OCI-LY7 (cell line): ENCODE measurements around the gene LYG2. TPM values are rescaled to one million over a fixed set of nuclear protein-coding genes. Genes with fewer than 3 reads are reported as not detected.
"Not testable (repeated sequence)": the region's sequence is repeated elsewhere in the genome, so short reads cannot be mapped to it uniquely, and the experiment has no call there.

Source experiments
- BruUV-seq: library from RNA; stranded (reverse); fragments of 400-500 nt; replicated peaks from 2 replicates; lab custom pipeline; 2021; lab: Mats Ljungman, UMichigan
- CTCF ChIA-PET: fragments of 300-600 bp; sonication (Branson Sonifier 250); formaldehyde crosslinking; loops from one replicate; lab custom pipeline; 2022; ENCODE audit warnings: antibody characterized with exemption; ENCODE audit not compliant: unreplicated experiment; lab: Charles Lee
- POLR2A ChIA-PET: fragments of 300-600 bp; sonication (Branson Sonifier 250); formaldehyde crosslinking; loops from one replicate; lab custom pipeline; 2022; ENCODE audit warnings: antibody characterized with exemption; lab: Charles Lee
- DNase-seq: peaks from one replicate; pipeline ENCODE4 v3.0.0-alpha.2; 2015; ENCODE audit warnings: low spot score
- H2AFZ ChIP-seq: fragments of 200-600 bp; sonication (generic), shearing (Covaris generic); 2 replicates; pipeline ENCODE4 v1.6.1; 2014; ENCODE audit warnings: mild to moderate bottlenecking, antibody characterized with exemption, low read length, moderate library complexity
- H3K27ac ChIP-seq: fragments of 200-600 bp; sonication (generic); 2 replicates; pipeline ENCODE4 v1.5.1; 2014; ENCODE audit warnings: mixed run types, low read depth, mild to moderate bottlenecking, moderate library complexity, low read length, inconsistent platforms; ENCODE audit not compliant: poor library complexity, severe bottlenecking
- H3K36me3 ChIP-seq: fragments of 200-600 bp; sonication (generic); 2 replicates; pipeline ENCODE4 v1.6.1; 2014; ENCODE audit warnings: mild to moderate bottlenecking, antibody characterized with exemption, low read length, moderate library complexity, mixed read lengths; ENCODE audit not compliant: insufficient read depth
- H3K4me1 ChIP-seq: fragments of 200-600 bp; sonication (generic); 2 replicates; pipeline ENCODE4 v1.5.1; 2014; ENCODE audit warnings: mild to moderate bottlenecking, low read length; ENCODE audit not compliant: insufficient read depth, poor library complexity, severe bottlenecking
- H3K4me2 ChIP-seq: fragments of 200-600 bp; sonication (generic); 2 replicates; pipeline ENCODE4 v1.6.1; 2014; ENCODE audit warnings: mild to moderate bottlenecking, low read length
- H3K4me3 ChIP-seq: fragments of 200-600 bp; sonication (generic); 2 replicates; pipeline ENCODE4 v1.5.1; 2014; ENCODE audit warnings: mild to moderate bottlenecking, low read depth, low read length; ENCODE audit not compliant: poor library complexity, severe bottlenecking
- H3K79me2 ChIP-seq: fragments of 200-600 bp; sonication (generic); 2 replicates; pipeline ENCODE4 v1.6.1; 2016; ENCODE audit warnings: low read depth, mild to moderate bottlenecking, low read length, moderate library complexity, mixed read lengths; ENCODE audit not compliant: insufficient read depth
- H3K9me2 ChIP-seq: fragments of 200-600 bp; sonication (generic); 2 replicates; pipeline ENCODE4 v1.6.1; 2016; ENCODE audit warnings: mild to moderate bottlenecking, low read length, mixed read lengths; ENCODE audit not compliant: insufficient read depth
- H3K9me3 ChIP-seq: fragments of 200-600 bp; sonication (generic); 2 replicates; pipeline ENCODE4 v1.6.1; 2014; ENCODE audit warnings: mild to moderate bottlenecking, mixed run types, low read length, mixed read lengths
- H4K20me1 ChIP-seq: fragments of 200-600 bp; sonication (generic); 2 replicates; pipeline ENCODE4 v1.6.1; 2014; ENCODE audit warnings: mild to moderate bottlenecking, antibody characterized with exemption, low read length, moderate library complexity, mixed read lengths; ENCODE audit not compliant: insufficient read depth
- CTCF ChIP-seq: fragments of 200-600 bp; sonication (generic); conservative IDR thresholded peaks from 2 replicates; pipeline ENCODE4 v1.5.1; 2014; ENCODE audit warnings: mild to moderate bottlenecking, antibody characterized with exemption, low read length, moderate library complexity, mixed read lengths
- EZH2phosphoT487 ChIP-seq: fragments of 200-600 bp; sonication (generic); IDR thresholded peaks from 2 replicates; pipeline ENCODE4 v1.6.1; 2018; ENCODE audit warnings: low read depth, borderline replicate concordance, mild to moderate bottlenecking, mixed run types, antibody characterized with exemption, low read length, moderate library complexity, mixed read lengths
- intact Hi-C: fragments of 100-400 bp; cut with micrococcal nuclease; formaldehyde crosslinking; loops from one replicate; pipeline ENCODE4 v1.10.0; 2022; ENCODE audit not compliant: unreplicated experiment
- total RNA-seq, 2 experiments: library from RNA; depleted of rRNA in 1 of 2; stranded (reverse); fragments of >200 nt in 1 of 2; shearing (Covaris generic) in 1 of 2; gene quantifications; 2 replicates each; pipeline ENCODE4 v1.2.3, GENCODE V29; 2014 to 2022

Gene LYG2
- total RNA-seq, 2 experiments from 2014 or later = not detected

DNA sequence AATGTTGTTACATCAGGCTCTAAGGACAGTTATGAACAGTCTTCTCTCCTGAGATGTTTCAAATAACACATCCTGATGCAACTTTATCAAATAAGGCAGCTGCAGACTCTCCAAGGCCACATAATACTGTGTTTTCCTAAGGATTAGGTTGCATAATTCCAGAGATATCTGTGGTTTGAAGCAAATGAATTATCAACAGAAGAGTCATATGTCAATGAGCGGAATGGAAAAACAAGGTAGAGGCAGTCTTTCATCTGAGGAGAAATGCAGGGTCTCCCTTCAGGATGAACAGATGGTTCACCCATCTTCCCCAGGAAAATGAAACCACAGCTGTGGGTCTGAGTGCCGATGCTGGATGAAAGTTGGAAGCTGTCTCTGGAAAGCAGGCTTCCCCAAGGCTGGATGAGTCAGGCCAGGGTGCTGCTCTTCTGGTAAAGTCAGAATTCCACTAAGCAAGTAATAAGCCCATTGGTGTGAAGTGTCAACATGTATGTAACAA is 23.4 kb upstream of the LYG2 start:
- Histone ChIP-seq H3K4me1 (no peaks in the 10 kb centered on the region), H3K4me3 (no peak overlapping the region), H4K20me1 (no peaks in the 10 kb centered on the region), H3K36me3 (no peaks in the 10 kb centered on the region; the same call in 1 of the 2 replicates), H3K4me2 (no peak overlapping the region), H3K9me3 (peaks cover 8% of the 10 kb centered on the region), H3K79me2 (no peaks in the 10 kb centered on the region), H3K9me2 (no peaks in the 10 kb centered on the region), H2AFZ (no peak overlapping the region), H3K27ac (no peak overlapping the region)
- TF ChIP-seq CTCF (no peak), EZH2phosphoT487 (no peak)
- POLR2A ChIA-PET = no interaction called here
- no peak for DNase-seq
- no TSS peak for BruUV-seq
- CTCF ChIA-PET = no interaction called here
- intact Hi-C loops = no loop called here

DNA sequence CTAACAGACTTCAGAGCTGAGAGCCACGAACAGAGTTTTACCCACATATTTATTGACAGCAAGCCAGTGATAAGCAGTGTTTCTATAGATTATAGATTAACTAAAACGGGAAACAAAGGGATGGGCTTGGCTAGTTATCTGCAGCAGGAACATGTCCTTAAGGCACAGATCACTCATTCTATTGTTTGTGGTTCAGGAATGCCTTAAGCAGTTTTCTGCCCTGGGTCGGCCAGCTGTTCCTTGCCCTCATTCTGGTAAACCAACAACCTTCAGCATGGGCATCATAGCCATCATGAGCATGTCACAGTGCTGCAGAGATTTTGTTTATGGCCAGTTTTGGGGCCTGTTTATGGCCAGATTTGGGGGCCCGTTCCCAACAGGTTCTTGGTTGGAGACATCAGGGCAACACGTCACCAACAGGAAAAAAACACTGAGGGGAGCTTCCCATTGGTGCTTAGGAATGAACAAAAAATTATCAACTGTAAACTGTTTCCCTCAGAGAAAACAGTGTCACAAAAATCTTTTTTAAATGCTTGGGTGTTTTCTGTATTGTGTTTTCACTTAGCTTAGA is 22.8 kb upstream of the LYG2 start:
- H3K36me3 ChIP-seq, H3K9me3 ChIP-seq, H3K4me2 ChIP-seq, H3K4me3 ChIP-seq, H2AFZ ChIP-seq, H3K79me2 ChIP-seq, DNase-seq, BruUV-seq, H3K9me2 ChIP-seq, intact Hi-C loops, H3K27ac ChIP-seq, H4K20me1 ChIP-seq, H3K4me1 ChIP-seq, POLR2A ChIA-PET, CTCF ChIA-PET: not testable (repeated sequence)

- intact Hi-C loops = no loop called here
- no peaks in the 10 kb centered on the region for H3K79me2 ChIP-seq
- DNase-seq = no peak
- TF ChIP-seq EZH2phosphoT487 (no peak), CTCF (no peak)
- H2AFZ ChIP-seq = no peak overlapping the region
- no peak overlapping the region for H3K27ac ChIP-seq
- no peak overlapping the region for H3K4me2 ChIP-seq
- peaks cover 8% of the 10 kb centered on the region for H3K9me3 ChIP-seq
- H4K20me1 ChIP-seq = no peaks in the 10 kb centered on the region
- H3K9me2 ChIP-seq = no peaks in the 10 kb centered on the region
- ChIA-PET CTCF (no interaction called here), POLR2A (no interaction called here)
- no peaks in the 10 kb centered on the region for H3K36me3 ChIP-seq
- BruUV-seq = no TSS peak
- H3K4me3 ChIP-seq = no peak overlapping the region
- H3K4me1 ChIP-seq = no peaks in the 10 kb centered on the region
These were observed 20.4 kb upstream of the LYG2 start for GRCh38 chr2:99275882-99276281.
